Stimulated activated CD8-positive, alpha-beta memory T cell treated with anti-CD3 and anti-CD28 coated beads, Interleukin-4, amount 100 ng/mL, for 4 hours (primary cell): ENCODE results near the gene TBX1.
"Not testable (repeated sequence)": the region's sequence is repeated elsewhere in the genome, so short reads cannot be mapped to it uniquely, and the experiment has no call there.

Source experiments
- DNase-seq, 2 donors: peaks; one replicate each; pipeline ENCODE4 v3.0.0-alpha.2; 2020; ENCODE audit warnings: low read depth in 2 of 2, low spot score in 1 of 2

Gene TBX1

DNA sequence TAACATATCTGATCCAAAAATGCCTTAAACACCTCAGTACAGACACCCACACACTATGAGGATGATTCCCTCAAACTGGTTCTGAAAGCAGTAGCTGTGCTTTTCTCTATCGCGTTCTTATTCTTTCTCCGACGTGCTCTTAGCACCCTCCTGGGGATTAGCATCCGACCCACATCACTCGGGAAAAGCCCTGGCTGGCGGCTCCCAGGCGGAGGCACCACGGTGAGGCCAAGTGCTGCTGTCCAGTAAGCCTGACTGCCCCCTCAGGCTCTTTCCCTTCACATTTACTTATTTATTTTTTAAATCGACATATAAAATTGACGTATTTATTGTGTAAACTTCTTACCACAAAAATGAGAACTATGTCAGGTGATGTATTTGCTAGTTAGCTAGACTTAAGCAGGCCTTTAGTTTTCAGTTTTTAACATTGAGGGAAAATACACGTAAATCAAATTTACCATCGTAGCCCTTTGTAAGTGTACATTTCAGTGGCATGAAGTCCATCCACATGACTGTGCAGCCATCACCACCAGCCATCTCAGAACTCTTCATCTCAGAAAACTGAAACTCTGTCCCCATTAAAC lies 19.2 kb downstream of the TBX1 start:
- DNase-seq = no peak

DNA sequence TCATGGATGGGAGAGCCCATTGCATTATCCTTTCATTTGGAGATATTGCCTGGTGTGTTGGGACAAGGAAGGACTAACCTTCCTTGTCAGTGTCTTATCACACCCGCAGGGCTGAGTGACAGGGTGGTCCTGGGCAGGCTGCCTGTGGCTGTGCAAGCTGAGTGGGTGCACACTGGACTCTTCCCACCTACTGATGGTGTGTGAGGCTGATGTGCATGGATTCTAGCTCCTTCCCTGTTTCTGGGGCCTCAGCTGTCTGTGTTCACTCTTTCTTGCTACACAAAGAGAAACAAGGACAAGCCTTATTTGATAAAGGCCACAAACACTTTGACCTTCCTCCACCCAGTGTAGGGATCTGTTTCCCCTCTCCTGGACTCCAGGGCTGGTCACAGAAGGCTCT lies 22.0 kb downstream of the TBX1 start:
- DNase-seq = no peak

- no peak for DNase-seq
Measured at GRCh38 chr22:19783586-19784383, 23.2 kb downstream of the TBX1 start.

GRCh38 chr22:19784384-19785175 lies 24.0 kb downstream of the TBX1 start:
- no peak for DNase-seq

GRCh38 chr22:19785461-19786263 lies 25.1 kb downstream of the TBX1 start:
- DNase-seq = no peak

- no peak for DNase-seq
Measured at GRCh38 chr22:19786264-19786585, 25.6 kb downstream of the TBX1 start.

DNA sequence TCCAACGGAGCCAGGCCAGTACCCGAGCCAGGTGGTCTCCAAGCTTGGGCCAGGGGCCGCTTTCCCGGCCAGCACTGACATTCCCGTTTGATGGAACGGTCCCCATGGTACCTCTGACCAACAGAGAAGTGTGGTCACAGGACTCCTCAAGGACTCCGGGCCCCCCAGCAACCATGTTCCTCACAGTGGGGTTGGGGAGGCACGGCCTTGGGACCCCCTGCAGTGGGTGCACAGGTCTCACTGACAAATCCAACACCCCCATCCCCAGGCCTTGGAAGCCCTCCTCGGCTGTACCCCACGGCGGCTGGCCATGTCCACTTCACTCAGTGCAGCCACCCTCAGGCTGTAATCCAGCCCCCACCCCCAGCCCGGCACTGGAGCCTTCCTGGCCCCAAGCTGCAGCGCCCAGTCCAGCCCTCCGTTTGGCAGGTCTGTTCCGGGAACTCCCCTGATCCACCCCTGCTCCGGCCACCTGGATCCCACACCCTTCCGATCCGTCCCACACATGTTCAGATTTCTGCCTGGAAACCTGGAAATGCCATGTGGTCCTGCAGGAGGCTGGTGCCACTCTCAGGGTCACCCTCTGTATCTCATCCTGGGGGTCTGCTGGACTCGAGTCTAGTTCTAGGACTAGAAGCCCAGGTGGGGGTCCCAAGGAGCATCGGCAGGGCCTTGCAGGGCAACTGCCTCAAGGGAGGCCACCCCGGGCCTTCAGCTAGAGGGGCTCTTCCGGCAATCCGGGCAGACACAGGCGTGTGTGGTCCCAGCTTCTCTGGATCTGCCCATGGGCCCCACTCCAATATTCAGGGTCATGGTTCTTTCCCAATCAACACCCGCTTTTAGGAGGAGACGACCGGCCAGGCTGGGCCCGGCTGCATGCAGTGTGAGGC lies 26.6 kb downstream of the TBX1 start:
- no peak for DNase-seq

- DNase-seq = no peak
Measured at GRCh38 chr22:19787849-19788141, 27.2 kb downstream of the TBX1 start.

GRCh38 chr22:19788661-19789225 lies 28.2 kb downstream of the TBX1 start:
- no peak for DNase-seq

GRCh38 chr22:19789406-19789805 lies 28.8 kb downstream of the TBX1 start:
- no peak for DNase-seq

DNA sequence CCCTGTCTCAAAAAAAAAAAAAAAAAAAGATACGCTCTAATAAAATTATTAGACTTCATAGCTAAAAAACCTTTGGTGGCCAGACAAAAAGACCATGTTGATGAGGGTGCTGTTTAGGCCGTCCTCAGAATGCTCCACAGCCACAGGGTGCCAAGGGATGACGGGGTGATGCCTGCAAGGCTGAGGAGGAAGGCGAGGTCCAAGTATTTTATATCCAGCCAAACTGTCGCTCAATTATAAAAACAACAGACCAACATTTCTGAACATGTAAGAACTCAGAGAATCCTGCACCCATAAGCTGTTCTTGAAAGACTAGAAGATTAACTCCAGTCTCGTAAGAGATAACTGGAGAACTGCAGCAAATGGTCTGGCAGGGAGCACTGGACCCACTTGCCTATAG lies 29.2 kb downstream of the TBX1 start:
- DNase-seq = no peak

- DNase-seq = no peak
Measured at GRCh38 chr22:19791243-19791642, 30.7 kb downstream of the TBX1 start.

DNA sequence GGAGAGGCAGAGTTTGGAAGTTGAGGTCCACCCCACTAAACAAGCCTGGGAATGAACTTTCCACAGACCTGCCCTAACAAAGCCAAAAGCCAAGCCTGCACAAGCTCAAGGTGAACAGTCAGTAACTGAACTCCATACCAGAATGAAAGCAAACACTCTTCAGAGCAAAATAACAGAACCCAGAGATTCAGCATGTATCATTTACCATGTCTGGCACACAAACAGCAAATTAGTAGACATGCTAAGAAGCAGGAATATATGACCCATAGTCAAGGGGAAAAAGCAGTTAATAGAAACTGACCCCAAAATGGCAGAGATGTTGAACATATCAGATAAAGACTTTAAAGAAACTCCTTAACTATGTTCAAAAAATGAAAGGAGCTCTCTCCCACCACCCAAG lies 31.3 kb downstream of the TBX1 start:
- DNase-seq = no peak

DNA sequence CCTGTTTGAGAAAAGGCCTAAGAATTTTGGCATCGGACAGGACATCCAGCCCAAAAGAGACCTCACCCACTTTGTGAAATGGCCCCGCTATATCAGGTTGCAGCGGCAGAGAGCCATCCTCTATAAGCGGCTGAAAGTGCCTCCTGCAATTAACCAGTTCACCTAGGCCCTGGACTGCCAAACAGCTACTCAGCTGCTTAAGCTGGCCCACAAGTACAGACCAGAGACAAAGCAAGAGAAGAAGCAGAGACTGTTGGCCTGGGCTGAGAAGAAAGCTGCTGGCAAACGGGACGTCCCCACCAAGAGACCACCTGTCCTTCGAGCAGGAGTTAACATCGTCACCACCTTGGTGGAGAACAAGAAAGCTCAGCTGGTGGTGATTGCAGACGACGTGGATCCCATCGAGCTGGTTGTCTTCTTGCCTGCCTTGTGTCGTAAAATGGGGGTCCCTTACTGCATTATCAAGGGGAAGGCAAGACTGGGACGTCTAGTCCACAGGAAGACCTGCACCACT lies 31.9 kb downstream of the TBX1 start:
- DNase-seq = not testable (repeated sequence)

DNA sequence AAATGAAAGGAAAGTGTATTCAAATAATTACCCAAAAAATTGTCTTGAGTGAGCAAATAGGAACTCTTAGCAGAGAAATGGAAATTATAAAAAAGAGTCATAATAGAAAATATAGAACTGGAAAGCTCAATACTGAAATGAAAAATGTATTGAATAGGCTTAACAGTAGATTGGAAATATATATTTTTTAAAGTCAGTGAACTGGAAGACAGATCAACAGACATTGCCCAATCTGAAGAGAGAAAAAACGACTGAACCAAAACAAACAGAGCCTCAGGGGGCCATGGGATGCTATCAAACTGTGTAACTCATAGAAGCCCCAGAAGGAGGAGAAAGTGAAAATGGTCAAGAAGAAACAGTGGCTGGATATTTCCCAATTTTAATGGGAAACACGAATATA lies 32.6 kb downstream of the TBX1 start:
- DNase-seq = no peak

DNA sequence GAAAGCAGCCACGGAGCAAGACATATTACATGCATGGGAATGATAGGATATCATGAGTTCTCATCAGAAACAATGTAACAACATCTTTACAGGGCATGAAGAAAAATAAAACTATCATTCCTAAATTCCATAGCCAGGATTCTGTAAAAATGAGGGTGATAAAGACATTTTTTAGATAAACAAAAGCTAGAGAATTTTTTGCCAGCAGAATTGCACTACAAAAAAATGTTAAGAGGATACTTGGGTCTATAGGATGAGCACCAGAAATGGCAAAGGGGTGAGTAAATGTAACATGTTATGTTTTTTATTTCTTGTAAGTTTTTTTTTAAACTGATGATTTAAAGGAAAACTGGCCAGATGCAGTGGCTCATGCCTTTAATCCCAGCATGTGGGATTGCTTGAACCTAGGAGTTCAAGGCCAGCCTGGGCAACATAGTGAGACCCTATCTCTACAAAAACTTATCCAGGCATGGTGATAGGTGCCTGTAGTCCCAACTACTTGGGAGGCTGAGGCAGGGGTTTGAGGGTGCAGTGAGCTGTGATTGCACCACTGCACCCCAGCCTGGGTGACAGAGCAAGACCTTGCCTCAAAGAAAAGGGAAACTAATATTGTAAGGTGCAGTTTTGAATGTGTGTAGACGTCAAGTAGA lies 33.2 kb downstream of the TBX1 start:
- no peak for DNase-seq

DNA sequence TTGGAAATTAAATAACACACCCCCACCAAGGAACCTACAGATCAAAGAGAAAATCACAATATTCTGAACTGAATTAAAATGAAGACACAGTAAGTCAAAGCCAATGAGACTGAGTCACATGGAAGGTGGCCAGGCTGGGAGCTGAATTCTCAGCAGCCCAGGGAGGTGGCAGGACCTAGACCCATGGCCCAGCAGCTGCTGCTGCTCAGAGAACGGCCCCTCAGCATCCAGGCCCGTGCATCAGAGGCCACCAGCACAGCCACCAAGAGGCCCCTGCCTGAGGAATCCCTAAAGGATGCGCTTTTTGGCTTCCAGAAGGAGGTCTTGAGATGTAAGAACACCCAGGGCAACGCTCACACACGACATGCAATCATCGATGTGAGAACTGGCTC lies 35.0 kb downstream of the TBX1 start:
- no peak for DNase-seq

DNA sequence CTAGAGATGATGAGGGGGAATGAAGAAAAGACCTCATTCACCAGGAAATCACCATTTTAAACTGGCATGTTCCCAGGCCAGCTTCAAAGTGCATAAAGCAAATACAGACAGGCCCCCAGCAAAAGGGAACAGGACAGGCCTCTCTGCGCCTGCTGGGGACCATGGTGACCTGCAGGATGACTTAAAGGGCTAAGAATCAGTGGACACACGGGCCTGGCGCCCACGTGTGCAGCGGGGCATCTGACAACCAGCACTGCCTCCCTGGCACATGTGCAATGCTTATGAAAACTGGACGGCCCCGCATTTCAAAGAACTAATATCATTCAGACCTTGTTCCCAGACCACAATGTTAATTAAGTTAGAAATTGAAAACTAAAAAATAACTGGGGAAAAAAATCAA lies 35.6 kb downstream of the TBX1 start:
- no peak for DNase-seq

DNA sequence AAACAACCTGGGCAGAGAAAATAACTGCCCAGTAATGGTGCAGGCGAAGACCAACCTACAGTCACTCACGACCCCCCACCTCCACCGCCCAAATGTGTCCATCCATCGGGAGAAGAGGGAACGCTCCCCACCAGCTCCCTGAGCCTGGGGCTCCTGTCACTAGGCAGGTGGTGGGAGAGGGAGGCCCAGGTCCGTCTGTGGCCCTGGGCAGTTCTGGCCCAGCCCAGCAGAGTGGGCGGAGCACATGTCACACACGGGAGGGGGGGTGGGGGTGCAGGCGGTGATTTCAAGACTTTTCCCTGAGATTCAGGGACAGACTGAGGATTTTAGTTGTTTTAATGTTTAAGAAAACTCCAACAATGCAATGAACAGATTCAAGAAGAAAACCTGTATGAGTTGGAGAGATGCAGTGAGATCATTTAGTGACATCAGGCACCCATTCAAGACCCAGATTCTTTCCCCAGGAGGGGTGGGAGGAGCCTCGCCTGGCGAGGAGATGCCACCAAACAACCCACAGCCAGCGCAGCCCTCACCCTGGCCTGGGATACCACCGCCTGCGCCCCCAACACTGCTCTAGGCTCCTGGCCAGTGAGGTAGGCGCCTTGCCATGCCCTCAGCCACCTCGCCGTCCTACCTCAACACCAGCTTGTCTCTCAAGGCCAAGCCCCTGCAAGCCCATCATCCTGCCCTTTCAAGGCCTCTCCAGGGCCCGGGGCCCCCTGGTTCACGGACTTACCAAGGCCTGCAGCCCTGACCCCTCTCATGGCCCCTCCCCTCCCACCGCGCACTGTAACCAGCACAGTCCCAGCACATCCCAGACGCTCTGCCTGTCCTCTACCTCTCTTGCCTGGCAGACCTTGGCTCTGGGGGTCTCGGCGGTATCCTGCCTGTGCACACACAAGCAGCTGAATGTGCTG lies 36.8 kb downstream of the TBX1 start:
- no peak for DNase-seq
